Liver (tissue), 9 donors: ENCODE results near the gene MTMR1. TPM values are rescaled to one million over a fixed set of nuclear protein-coding genes. Genes with fewer than 3 reads are reported as not detected.

ENCODE experiments used
- DNase-seq: peaks from one replicate; pipeline ENCODE4 v3.0.0-alpha.2; 2017; ENCODE audit warnings: low spot score
- H3K27ac ChIP-seq, 2 donors: one replicate each; pipeline ENCODE4 v1.7.0; 2013; ENCODE audit warnings: inconsistent platforms in 2 of 2, low read length in 2 of 2, control low read depth in 1 of 2, low read depth in 1 of 2, mild to moderate bottlenecking in 1 of 2
- H3K27me3 ChIP-seq, 4 donors: one replicate each; pipeline versions ENCODE4 v1.6.1 to v1.7.0; 2013; ENCODE audit warnings: low read length in 3 of 4, inconsistent platforms in 1 of 4, mild to moderate bottlenecking in 1 of 4, moderate library complexity in 1 of 4; ENCODE audit not compliant: control insufficient read depth in 4 of 4, insufficient read depth in 4 of 4
- H3K36me3 ChIP-seq, 4 donors: one replicate each; pipeline versions ENCODE4 v1.6.1 to v1.7.0; 2013; ENCODE audit warnings: low read length in 3 of 4, mild to moderate bottlenecking in 3 of 4, low read depth in 1 of 4, moderate library complexity in 1 of 4; ENCODE audit not compliant: control insufficient read depth in 4 of 4, insufficient read depth in 3 of 4
- H3K4me1 ChIP-seq, 4 donors: one replicate each; pipeline versions ENCODE4 v1.6.1 to v1.7.0; 2013; ENCODE audit warnings: low read length in 3 of 4, mild to moderate bottlenecking in 3 of 4, moderate library complexity in 1 of 4; ENCODE audit not compliant: control insufficient read depth in 4 of 4, insufficient read depth in 4 of 4
- H3K4me3 ChIP-seq, 3 donors: one replicate each; pipeline versions ENCODE4 v1.6.1 to v1.7.0; 2013; ENCODE audit warnings: low read length in 3 of 3, control low read depth in 1 of 3, low read depth in 1 of 3, mild to moderate bottlenecking in 1 of 3
- H3K9ac ChIP-seq, 2 donors: one replicate each; pipeline ENCODE4 v1.7.0; 2013; ENCODE audit warnings: low read length in 2 of 2, mild to moderate bottlenecking in 2 of 2, moderate library complexity in 2 of 2, control low read depth in 1 of 2, low read depth in 1 of 2
- H3K9me3 ChIP-seq, 4 donors: one replicate each; pipeline versions ENCODE4 v1.6.1 to v1.7.0; 2013; ENCODE audit warnings: low read length in 3 of 4; ENCODE audit not compliant: control insufficient read depth in 4 of 4
- EGR1 ChIP-seq, 2 donors: IDR thresholded peaks; 2 replicates each; pipeline ENCODE4 v1.6.1; 2016 to 2018; ENCODE audit warnings: antibody characterized with exemption in 2 of 2, low read depth in 2 of 2
- FOXA1 ChIP-seq: IDR thresholded peaks from 2 replicates; pipeline ENCODE4 v1.6.1; 2016; ENCODE audit warnings: antibody characterized with exemption
- FOXA2 ChIP-seq: IDR thresholded peaks from 2 replicates; pipeline ENCODE4 v1.6.1; 2016; ENCODE audit warnings: antibody characterized with exemption
- GABPA ChIP-seq, 2 donors: IDR thresholded peaks in 1 of 2; conservative IDR thresholded peaks in 1 of 2; 2 replicates each; pipeline ENCODE4 v1.6.1; 2016; ENCODE audit warnings: antibody characterized with exemption in 2 of 2, mild to moderate bottlenecking in 1 of 2, moderate library complexity in 1 of 2
- HNF4A ChIP-seq, 2 donors: conservative IDR thresholded peaks; 2 replicates each; pipeline ENCODE4 v1.6.1; 2016; ENCODE audit warnings: antibody characterized with exemption in 2 of 2, mild to moderate bottlenecking in 2 of 2
- HNF4G ChIP-seq: IDR thresholded peaks from 2 replicates; pipeline ENCODE4 v1.6.1; 2016; ENCODE audit warnings: antibody characterized with exemption
- JUND ChIP-seq, 2 donors: IDR thresholded peaks; 2 replicates each; pipeline ENCODE4 v1.6.1; 2016; ENCODE audit warnings: antibody characterized with exemption in 2 of 2
- NR2F2 ChIP-seq: IDR thresholded peaks from 2 replicates; pipeline ENCODE4 v1.6.1; 2016; ENCODE audit warnings: antibody characterized with exemption
- RAD21 ChIP-seq, 2 donors: IDR thresholded peaks; 2 replicates each; pipeline ENCODE4 v1.6.1; 2016; ENCODE audit warnings: antibody characterized with exemption in 2 of 2, mild to moderate bottlenecking in 2 of 2
- RXRA ChIP-seq, 2 donors: IDR thresholded peaks; 2 replicates each; pipeline ENCODE4 v1.6.1; 2017 to 2018; ENCODE audit warnings: antibody characterized with exemption in 2 of 2, mild to moderate bottlenecking in 1 of 2
- SP1 ChIP-seq: IDR thresholded peaks from 2 replicates; pipeline ENCODE4 v1.6.1; 2018; ENCODE audit warnings: antibody characterized with exemption, mild to moderate bottlenecking
- TAF1 ChIP-seq: conservative IDR thresholded peaks from 2 replicates; pipeline ENCODE4 v1.6.1; 2016; ENCODE audit warnings: antibody characterized with exemption, mild to moderate bottlenecking
- YY1 ChIP-seq: IDR thresholded peaks from 2 replicates; pipeline ENCODE4 v1.6.1; 2016; ENCODE audit warnings: antibody characterized with exemption, mild to moderate bottlenecking
- WGBS: extraction: QIAGEN DNeasy Blood & Tissue Kit; methylation state at CpG from one replicate; pipeline ENCODE4 v1.1.7; 2013; 5-methylcytosine and 5-hydroxymethylcytosine counted together
- polyA plus RNA-seq, 2 donors: library from polyadenylated mRNA; stranded (reverse) in 1 of 2; unstranded in 1 of 2; fragments of 200-250 nt in 1 of 2; fragments of >200 nt in 1 of 2; fragmentation: Nextera tagmentation in 1 of 2; extraction: Ambion mirVana in 1 of 2; gene quantifications; one replicate each; pipeline versions ENCODE4 v1.2.1 to v1.2.3, GENCODE V29; 2013 to 2015
- total RNA-seq, 2 donors: library from RNA; depleted of rRNA; stranded (reverse); fragments of >200 nt; gene quantifications; one replicate each; pipeline ENCODE4 v1.2.3, GENCODE V29; 2014
- TF ChIP-seq, protein P1 (sequence below): IDR thresholded peaks from 2 replicates; pipeline ENCODE4 v1.6.1; 2016; ENCODE audit warnings: antibody characterized with exemption
- TF ChIP-seq, protein P2 (sequence below): IDR thresholded peaks from 2 replicates; pipeline ENCODE4 v1.6.1; 2016; ENCODE audit warnings: antibody characterized with exemption
- TF ChIP-seq, protein P3 (sequence below): fragments of 150-350 bp; IDR thresholded peaks from 2 replicates; pipeline ENCODE4 v1.5.1; 2017; ENCODE audit warnings: improper control_type of control experiment, low read depth, low read length; ENCODE audit not compliant: missing input control
- TF ChIP-seq, protein P4 (sequence below): IDR thresholded peaks from 2 replicates; pipeline ENCODE4 v1.6.1; 2016; ENCODE audit warnings: antibody characterized with exemption, mild to moderate bottlenecking
- TF ChIP-seq, protein P5 (sequence below): IDR thresholded peaks from 2 replicates; pipeline ENCODE4 v1.6.1; 2016; ENCODE audit warnings: antibody characterized with exemption
- donor health status: healthy.
- donor health status: healthy.
- donor health status: healthy.
- donor health status: healthy.
- donor health status: healthy.

MTMR1 gene
- total and polyA plus RNA-seq, 4 donors, result 2.5 to 13.4 (median 7.8) TPM

DNA sequence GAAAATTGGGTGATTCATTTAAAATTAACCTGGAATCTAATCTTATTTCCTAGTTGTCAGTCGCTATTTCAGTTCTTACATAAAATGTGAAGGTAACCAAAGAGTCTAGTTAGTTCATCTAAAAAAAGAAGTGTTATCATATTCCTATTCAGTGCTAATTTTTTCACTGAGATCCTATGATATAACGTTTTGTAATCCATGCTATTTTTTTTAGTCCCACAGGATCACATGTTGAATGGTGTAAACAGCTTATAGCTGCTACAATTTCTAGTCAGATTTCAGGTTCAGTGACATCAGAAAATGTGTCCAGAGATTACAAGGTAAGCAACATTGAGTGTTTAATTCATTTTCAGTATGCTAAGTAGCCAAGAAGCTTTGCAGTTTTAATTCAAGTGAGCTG lies 5.8 kb downstream of the MTMR1 start:
- Histone ChIP-seq H3K9me3 (no peaks in the 10 kb centered on the region), H3K9ac (no peak overlapping the region), H3K27ac (no peak overlapping the region), H3K36me3 (peaks cover 0 to 2% (median 0%) of the 10 kb centered on the region in 4 donors), H3K4me3 (no peak overlapping the region), H3K27me3 (no peaks in the 10 kb centered on the region), H3K4me1 (peaks cover 2 to 12% (median 4%) of the 10 kb centered on the region in 4 donors)
- TF ChIP-seq FOXA2 (no peak), GABPA (IDR thresholded peaks at IDR 0.05 in 1 of 2, conservative IDR thresholded peaks at IDR 0.05 in 1 of 2) (no peak), TAF1 (no peak), YY1 (no peak), RXRA (IDR thresholded peaks at IDR 0.05) (no peak), JUND (IDR thresholded peaks at IDR 0.05) (no peak), FOXA1 (no peak), HNF4A (conservative IDR thresholded peaks at IDR 0.05) (no peak), HNF4G (no peak), NR2F2 (no peak), RAD21 (IDR thresholded peaks at IDR 0.05) (no peak), EGR1 (IDR thresholded peaks at IDR 0.05; ENCODE audit: low read depth in 2 of 2) (no peak), SP1 (no peak)
- TF ChIP-seq, protein P1, sequence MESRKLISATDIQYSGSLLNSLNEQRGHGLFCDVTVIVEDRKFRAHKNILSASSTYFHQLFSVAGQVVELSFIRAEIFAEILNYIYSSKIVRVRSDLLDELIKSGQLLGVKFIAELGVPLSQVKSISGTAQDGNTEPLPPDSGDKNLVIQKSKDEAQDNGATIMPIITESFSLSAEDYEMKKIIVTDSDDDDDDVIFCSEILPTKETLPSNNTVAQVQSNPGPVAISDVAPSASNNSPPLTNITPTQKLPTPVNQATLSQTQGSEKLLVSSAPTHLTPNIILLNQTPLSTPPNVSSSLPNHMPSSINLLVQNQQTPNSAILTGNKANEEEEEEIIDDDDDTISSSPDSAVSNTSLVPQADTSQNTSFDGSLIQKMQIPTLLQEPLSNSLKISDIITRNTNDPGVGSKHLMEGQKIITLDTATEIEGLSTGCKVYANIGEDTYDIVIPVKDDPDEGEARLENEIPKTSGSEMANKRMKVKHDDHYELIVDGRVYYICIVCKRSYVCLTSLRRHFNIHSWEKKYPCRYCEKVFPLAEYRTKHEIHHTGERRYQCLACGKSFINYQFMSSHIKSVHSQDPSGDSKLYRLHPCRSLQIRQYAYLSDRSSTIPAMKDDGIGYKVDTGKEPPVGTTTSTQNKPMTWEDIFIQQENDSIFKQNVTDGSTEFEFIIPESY, result no peak
- TF ChIP-seq, protein P2, sequence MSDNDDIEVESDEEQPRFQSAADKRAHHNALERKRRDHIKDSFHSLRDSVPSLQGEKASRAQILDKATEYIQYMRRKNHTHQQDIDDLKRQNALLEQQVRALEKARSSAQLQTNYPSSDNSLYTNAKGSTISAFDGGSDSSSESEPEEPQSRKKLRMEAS, result no peak
- TF ChIP-seq, protein P3, sequence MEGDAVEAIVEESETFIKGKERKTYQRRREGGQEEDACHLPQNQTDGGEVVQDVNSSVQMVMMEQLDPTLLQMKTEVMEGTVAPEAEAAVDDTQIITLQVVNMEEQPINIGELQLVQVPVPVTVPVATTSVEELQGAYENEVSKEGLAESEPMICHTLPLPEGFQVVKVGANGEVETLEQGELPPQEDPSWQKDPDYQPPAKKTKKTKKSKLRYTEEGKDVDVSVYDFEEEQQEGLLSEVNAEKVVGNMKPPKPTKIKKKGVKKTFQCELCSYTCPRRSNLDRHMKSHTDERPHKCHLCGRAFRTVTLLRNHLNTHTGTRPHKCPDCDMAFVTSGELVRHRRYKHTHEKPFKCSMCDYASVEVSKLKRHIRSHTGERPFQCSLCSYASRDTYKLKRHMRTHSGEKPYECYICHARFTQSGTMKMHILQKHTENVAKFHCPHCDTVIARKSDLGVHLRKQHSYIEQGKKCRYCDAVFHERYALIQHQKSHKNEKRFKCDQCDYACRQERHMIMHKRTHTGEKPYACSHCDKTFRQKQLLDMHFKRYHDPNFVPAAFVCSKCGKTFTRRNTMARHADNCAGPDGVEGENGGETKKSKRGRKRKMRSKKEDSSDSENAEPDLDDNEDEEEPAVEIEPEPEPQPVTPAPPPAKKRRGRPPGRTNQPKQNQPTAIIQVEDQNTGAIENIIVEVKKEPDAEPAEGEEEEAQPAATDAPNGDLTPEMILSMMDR, result no peak
- TF ChIP-seq, protein P4, sequence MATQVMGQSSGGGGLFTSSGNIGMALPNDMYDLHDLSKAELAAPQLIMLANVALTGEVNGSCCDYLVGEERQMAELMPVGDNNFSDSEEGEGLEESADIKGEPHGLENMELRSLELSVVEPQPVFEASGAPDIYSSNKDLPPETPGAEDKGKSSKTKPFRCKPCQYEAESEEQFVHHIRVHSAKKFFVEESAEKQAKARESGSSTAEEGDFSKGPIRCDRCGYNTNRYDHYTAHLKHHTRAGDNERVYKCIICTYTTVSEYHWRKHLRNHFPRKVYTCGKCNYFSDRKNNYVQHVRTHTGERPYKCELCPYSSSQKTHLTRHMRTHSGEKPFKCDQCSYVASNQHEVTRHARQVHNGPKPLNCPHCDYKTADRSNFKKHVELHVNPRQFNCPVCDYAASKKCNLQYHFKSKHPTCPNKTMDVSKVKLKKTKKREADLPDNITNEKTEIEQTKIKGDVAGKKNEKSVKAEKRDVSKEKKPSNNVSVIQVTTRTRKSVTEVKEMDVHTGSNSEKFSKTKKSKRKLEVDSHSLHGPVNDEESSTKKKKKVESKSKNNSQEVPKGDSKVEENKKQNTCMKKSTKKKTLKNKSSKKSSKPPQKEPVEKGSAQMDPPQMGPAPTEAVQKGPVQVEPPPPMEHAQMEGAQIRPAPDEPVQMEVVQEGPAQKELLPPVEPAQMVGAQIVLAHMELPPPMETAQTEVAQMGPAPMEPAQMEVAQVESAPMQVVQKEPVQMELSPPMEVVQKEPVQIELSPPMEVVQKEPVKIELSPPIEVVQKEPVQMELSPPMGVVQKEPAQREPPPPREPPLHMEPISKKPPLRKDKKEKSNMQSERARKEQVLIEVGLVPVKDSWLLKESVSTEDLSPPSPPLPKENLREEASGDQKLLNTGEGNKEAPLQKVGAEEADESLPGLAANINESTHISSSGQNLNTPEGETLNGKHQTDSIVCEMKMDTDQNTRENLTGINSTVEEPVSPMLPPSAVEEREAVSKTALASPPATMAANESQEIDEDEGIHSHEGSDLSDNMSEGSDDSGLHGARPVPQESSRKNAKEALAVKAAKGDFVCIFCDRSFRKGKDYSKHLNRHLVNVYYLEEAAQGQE, result no peak
- TF ChIP-seq, protein P5, sequence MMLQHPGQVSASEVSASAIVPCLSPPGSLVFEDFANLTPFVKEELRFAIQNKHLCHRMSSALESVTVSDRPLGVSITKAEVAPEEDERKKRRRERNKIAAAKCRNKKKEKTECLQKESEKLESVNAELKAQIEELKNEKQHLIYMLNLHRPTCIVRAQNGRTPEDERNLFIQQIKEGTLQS, result no peak
- DNase-seq, result no peak
- WGBS, result 64% methylated on average over 2 of the region's 2 CpGs
